DMS53 treated with DMSO at 0.1 percent for 48 hours (cell line): ENCODE results near the gene PLXNC1.

Experiments used
- DNase-seq: peaks from one replicate; lab custom pipeline; 2025; ENCODE audit not compliant: unreplicated experiment; lab: John Stamatoyannopoulos, UW

Gene PLXNC1

GRCh38 chr12:94147991-94148738 lies at the start of gene PLXNC1:
Gene PLXNC1 (plus strand): TSS chr12:94148577. CDS start chr12:94148972, 395 bp downstream.
- no peak for DNase-seq

GRCh38 chr12:94099191-94099590 lies 49.2 kb upstream of the PLXNC1 start:
- DNase-seq, result no peak

- no peak for DNase-seq
These were observed 48.7 kb upstream of the PLXNC1 start for GRCh38 chr12:94099632-94100031.

GRCh38 chr12:94100211-94100627 lies 48.2 kb upstream of the PLXNC1 start:
- DNase-seq, result no peak

GRCh38 chr12:94100990-94101737 lies 47.2 kb upstream of the PLXNC1 start:
- peak; percentile 73 for DNase-seq

DNA sequence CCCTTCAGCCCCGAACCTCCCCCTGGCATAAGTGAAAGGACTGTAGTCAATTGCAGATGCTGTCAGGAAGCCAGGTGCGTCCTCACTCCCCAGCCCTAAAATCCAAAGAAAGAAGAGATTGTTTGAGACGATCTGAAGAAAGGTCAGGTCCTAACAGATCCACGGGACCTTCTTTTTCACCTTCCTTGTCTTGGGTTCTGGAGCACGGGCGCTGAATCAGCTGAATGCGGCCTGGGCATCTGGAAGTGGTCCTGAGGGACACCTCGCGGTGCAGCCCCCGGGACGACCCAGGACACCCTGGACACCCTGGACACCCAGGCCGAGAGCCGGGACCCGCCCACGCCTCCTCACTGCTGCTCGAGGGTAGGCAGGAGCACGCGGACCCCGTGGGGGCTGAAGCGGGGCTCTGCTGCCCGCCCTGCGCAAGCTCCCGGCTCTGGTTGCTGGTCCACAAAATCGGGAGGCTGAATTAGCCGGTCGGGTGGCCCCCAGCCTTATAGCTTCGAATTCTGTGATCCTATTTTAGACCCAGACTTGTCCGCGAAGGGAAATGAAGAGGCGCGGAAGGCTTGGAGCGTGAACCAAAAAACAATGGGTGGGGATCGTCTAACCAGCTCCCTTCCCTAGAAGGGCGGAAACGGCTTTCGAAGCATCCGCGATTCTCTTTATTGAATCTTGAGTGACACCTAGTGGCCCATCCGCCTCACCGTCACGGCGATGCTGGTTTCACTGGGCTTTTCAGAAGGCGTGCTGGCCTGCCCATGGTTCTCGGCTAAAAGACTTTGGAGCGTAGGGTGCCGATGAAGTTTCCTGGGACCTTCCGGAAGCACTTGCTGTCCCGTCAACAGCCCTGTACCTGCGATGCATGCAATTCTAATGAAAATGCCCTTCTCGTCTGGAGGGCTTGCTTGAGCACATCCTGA lies 46.4 kb upstream of the PLXNC1 start:
- DNase-seq, result peak; percentile 88

- DNase-seq, result no peak
These were observed 44.4 kb upstream of the PLXNC1 start for GRCh38 chr12:94103986-94104385.

DNA sequence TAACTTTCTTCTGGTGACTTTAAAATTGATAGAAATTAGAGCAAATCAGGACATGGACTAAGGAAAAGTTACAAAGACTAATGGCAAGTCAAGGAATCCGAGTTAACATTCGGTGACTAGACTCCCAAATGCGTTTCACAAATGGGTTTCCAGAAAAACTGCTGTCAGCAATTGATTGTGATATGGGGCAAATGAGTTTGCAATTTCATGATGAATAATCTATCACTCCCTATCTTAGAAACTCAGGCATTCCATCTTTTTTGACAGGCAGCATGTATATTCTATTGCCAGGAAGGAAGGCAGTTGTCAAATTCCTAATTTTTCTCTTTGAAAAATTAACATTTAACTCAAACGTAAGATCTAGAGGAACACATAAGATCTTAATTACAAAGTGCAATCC lies 40.5 kb upstream of the PLXNC1 start:
- no peak for DNase-seq

DNA sequence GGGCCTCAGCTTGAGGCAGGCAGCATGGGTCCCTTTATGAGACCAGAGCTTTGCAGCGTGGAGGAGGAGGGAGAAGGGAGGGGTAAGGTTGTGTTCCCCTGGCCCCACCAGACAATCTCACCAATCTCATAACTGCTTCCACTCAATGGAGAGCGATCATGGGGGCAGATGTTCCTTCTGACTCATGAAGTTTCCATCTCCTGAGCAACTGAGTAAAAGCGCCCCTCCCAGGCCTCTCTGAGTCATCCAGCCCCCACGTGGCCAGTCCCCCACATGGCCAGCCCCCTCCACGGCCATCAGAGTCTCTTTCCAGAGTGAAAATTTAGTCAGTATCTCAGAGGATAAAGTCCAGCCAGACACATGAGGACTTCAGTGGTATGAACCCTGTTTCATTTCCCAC lies 39.2 kb upstream of the PLXNC1 start:
- DNase-seq, result no peak

DNA sequence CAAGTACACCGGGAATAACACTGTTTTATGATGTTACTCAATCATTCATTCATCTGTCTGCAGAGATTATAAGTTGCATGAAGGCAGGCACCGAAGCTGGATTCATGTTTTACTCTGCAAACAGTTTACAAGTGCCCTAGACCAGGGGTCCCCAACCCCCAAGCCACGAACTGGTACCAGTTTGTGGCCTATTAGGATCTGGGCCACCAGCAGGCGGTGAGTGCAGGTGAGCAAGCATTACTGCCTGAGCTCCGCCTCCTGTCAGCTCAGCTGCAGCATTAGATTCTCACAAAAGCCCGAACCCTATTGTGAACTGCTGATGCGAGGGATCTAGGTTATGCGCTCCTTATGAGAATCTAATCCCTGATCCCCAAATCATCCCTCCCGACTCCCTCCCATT lies 38.1 kb upstream of the PLXNC1 start:
- DNase-seq, result no peak

DNA sequence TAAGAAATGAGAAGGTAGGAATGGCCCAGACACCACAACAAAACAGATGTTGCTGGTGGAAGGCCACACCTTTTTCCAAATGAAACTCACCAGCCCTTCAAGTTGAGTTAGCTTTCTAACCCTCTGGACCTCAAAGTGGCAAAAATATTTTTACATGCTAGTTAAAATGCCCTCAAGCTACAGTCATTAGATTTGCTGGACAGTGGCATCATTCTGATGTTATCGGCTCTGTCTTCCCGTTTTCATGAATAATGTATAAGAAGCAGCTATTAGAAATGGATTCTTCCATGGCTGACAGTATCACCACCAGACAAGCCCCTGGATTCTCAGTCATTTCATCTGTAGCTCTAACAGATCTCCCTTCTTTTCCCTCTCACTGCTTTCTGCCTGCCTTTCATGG lies 37.1 kb upstream of the PLXNC1 start:
- no peak for DNase-seq

DNA sequence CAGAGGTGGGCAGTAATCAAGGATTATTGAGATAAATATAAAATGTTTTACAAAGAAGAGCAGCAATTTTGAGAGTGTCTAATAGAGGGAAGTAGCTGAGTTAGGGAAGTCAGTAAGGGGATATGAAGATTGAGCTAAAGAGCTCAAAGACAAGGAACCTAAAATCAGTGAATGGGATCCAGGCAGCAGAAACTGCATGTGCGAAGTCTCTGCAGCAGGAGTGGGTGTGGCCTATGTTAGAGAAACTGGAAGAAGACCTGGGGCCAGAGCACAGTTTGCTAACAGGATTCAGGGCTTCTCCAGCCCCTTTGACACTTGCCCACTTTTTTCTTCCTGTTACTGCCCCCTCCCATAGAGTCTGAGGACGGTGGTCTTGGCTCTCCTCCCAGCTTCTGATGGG lies 36.3 kb upstream of the PLXNC1 start:
- DNase-seq, result no peak

DNA sequence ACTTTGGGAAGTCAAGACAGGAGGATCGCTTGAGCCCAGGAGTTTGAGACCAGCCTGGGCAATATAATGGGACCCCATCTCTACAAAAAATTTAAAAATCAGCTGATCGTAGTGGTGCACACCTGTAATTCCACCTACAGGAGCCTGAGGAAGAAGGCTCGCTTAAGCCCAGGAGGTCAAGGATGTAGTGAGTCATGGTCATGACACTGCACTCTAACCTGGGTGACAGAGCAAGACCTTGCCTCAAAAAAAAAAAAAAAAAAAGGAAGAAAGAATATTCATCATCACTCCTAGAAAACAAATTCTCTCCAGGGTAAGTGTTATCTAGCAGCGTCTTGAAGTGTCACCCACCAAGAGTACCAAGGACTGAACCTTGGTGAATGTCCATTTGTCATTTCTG lies 34.2 kb upstream of the PLXNC1 start:
- no peak for DNase-seq

- no peak for DNase-seq
These were observed 32.2 kb upstream of the PLXNC1 start for GRCh38 chr12:94116191-94116590.

DNA sequence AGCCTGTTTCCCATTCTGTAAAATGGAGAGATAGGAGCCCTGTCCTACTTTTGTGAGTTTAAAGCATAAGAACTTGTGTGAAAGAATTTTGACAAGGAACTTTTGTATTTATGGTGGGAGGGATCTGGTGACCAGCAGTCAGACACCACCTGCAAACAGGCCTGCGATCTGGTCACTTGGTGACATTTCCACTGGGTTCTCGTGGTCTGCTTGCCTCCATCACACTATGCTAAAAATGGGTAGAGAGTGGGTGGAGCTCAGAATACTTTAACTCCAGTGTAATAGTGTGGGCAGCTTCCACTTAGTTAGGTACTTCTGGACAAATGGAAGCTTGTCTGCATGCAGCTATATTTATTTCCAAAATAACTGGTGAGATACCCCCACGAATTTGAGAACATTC lies 26.5 kb upstream of the PLXNC1 start:
- DNase-seq, result no peak

GRCh38 chr12:94122591-94122990 lies 25.8 kb upstream of the PLXNC1 start:
- DNase-seq, result no peak

DNA sequence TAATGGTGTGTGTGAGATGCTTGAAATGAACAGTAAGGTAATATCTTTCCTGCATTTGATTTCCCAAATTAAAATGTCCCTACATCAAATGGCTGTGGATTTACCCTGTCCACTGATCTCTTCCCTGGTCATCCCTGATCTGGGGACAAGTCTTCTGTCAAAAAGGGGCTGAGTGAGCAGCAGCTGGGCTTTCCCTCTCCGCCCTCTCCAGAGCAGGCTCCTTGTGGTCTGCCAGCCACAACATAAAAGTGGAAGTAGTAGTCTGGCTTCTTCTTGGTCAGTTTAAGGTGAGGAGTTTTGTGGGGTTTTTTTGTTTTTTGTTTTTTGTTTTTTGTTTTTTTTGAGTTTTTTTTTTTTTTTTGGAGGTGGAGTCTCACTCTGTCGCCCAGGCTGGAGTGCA lies 25.2 kb upstream of the PLXNC1 start:
- DNase-seq, result no peak

DNA sequence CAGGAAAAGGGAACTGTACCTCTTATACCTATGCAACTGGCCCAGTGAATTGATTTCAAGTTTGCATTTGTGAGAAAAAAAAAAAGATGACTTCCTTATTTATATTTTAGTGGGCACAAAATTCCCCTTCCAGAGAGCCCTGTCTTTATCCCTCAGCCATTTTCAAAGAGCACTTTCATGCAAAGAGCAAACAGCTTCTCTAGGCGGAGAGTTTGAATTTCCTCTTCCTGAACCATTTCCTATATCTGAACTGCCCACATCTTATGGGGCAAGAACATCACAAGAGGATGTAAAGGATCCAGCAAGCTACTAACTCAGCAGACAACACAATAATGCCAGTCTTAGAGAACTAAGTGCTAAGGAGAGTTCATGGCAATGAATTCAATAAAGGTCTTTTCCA lies 22.3 kb upstream of the PLXNC1 start:
- DNase-seq, result no peak

- DNase-seq, result no peak
These were observed 20.9 kb upstream of the PLXNC1 start for GRCh38 chr12:94127239-94128131.

DNA sequence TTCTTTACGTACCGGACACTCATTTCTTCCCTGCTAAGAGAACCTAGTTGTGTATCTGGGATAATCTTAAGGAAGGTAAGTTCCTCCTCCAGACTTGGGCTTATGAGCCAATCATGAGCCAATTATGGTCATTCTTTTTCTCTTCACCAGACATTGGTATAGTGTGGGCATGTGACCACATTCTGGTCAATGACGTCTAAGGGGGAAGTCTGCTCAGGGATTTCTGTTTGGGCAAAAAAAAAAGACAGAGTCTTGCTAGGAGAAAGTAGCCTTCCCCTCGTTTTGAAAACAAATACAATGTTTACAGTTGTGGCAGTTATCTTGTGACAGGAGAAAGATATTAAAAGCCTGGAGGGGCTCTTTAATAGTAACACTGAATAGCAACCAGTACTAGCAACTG lies 20.1 kb upstream of the PLXNC1 start:
- DNase-seq, result no peak
